ENCODE measurements around the gene PRXL2A. TPM values are rescaled to one million over a fixed set of nuclear protein-coding genes. Genes with fewer than 3 reads are reported as not detected.

Gene PRXL2A
- total and polyA plus RNA-seq, 10 of the 15 experiments (the other 5 are each of a cell fraction or from before 2014, with no cell fraction given) = 2.8 to 15.6 (median 11.1) TPM

GRCh38 chr10:80444646-80445319 is 36.4 kb downstream of the PRXL2A start (continued):
- TF ChIP-seq MTA2 (IDR thresholded peaks at IDR 0.05; ENCODE audit: low read depth) = 0 out of 2 replicates have a peak, but pooled peaks have one; percentile 16
- TF ChIP-seq STAT1 (conservative IDR thresholded peaks at IDR 0.05) = no peak
- no peak for TF ChIP-seq FOXK2 (IDR thresholded peaks at IDR 0.05)
- TF ChIP-seq EED (IDR thresholded peaks at IDR 0.05; ENCODE audit: low read depth) = no peak
- TF ChIP-seq PML (IDR thresholded peaks at IDR 0.05; ENCODE audit: low read length) = no peak
- TF ChIP-seq TCF7 (IDR thresholded peaks at IDR 0.05; ENCODE audit: borderline replicate concordance) = no peak; the same call in 1 of the 2 replicates
- TF ChIP-seq, protein P1, sequence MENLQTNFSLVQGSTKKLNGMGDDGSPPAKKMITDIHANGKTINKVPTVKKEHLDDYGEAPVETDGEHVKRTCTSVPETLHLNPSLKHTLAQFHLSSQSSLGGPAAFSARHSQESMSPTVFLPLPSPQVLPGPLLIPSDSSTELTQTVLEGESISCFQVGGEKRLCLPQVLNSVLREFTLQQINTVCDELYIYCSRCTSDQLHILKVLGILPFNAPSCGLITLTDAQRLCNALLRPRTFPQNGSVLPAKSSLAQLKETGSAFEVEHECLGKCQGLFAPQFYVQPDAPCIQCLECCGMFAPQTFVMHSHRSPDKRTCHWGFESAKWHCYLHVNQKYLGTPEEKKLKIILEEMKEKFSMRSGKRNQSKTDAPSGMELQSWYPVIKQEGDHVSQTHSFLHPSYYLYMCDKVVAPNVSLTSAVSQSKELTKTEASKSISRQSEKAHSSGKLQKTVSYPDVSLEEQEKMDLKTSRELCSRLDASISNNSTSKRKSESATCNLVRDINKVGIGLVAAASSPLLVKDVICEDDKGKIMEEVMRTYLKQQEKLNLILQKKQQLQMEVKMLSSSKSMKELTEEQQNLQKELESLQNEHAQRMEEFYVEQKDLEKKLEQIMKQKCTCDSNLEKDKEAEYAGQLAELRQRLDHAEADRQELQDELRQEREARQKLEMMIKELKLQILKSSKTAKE (IDR thresholded peaks at IDR 0.05; ENCODE audit: low read depth, poor library complexity, severe bottlenecking) = peak; percentile 43
- TF ChIP-seq SP1 (IDR thresholded peaks at IDR 0.05; ENCODE audit: low read depth, low read length) = no peak
- no peak for TF ChIP-seq ZNF274 (IDR thresholded peaks at IDR 0.05; ENCODE audit: insufficient read depth, insufficient read length)
- TF ChIP-seq, protein P2, sequence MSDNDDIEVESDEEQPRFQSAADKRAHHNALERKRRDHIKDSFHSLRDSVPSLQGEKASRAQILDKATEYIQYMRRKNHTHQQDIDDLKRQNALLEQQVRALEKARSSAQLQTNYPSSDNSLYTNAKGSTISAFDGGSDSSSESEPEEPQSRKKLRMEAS (IDR thresholded peaks at IDR 0.05; ENCODE audit: low read depth, low read length) = no peak
- TF ChIP-seq NBN (IDR thresholded peaks at IDR 0.05) = peak; percentile 50; the same call in 1 of the 2 replicates
- no peak for TF ChIP-seq PAX8 (IDR thresholded peaks at IDR 0.05)
- no peak for TF ChIP-seq RBBP5 (conservative IDR thresholded peaks at IDR 0.05)
- TF ChIP-seq, protein P3, sequence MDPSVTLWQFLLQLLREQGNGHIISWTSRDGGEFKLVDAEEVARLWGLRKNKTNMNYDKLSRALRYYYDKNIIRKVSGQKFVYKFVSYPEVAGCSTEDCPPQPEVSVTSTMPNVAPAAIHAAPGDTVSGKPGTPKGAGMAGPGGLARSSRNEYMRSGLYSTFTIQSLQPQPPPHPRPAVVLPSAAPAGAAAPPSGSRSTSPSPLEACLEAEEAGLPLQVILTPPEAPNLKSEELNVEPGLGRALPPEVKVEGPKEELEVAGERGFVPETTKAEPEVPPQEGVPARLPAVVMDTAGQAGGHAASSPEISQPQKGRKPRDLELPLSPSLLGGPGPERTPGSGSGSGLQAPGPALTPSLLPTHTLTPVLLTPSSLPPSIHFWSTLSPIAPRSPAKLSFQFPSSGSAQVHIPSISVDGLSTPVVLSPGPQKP (IDR thresholded peaks at IDR 0.05; ENCODE audit: low read depth, low read length) = no peak
- 0 out of 2 replicates have a peak, but pooled peaks have one; percentile 37 for TF ChIP-seq GATAD2B (conservative IDR thresholded peaks at IDR 0.05; ENCODE audit: low read depth)
- no peak for TF ChIP-seq EZH2 (IDR thresholded peaks at IDR 0.05; ENCODE audit: borderline replicate concordance, control insufficient read depth, low read depth, low read length)
- peak; percentile 24; the same call in 1 of the 2 replicates for TF ChIP-seq PKNOX1 (IDR thresholded peaks at IDR 0.05)
- no peak for TF ChIP-seq PAX5 (IDR thresholded peaks at IDR 0.05; ENCODE audit: borderline replicate concordance, low read depth, low read length)
- TF ChIP-seq NR2C2 (IDR thresholded peaks at IDR 0.05; ENCODE audit: borderline replicate concordance, control insufficient read depth, insufficient read length, low read depth) = no peak
- TF ChIP-seq SMAD1 (IDR thresholded peaks at IDR 0.05; ENCODE audit: low read depth, partially characterized antibody) = no peak
- TF ChIP-seq, protein P4, sequence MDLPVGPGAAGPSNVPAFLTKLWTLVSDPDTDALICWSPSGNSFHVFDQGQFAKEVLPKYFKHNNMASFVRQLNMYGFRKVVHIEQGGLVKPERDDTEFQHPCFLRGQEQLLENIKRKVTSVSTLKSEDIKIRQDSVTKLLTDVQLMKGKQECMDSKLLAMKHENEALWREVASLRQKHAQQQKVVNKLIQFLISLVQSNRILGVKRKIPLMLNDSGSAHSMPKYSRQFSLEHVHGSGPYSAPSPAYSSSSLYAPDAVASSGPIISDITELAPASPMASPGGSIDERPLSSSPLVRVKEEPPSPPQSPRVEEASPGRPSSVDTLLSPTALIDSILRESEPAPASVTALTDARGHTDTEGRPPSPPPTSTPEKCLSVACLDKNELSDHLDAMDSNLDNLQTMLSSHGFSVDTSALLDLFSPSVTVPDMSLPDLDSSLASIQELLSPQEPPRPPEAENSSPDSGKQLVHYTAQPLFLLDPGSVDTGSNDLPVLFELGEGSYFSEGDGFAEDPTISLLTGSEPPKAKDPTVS (IDR thresholded peaks at IDR 0.05; ENCODE audit: low read depth, low read length) = 0 out of 2 replicates have a peak, but pooled peaks have one; percentile 66
- TF ChIP-seq SREBF1 (IDR thresholded peaks at IDR 0.05; ENCODE audit: low read length) = no peak
- peak; percentile 90 to 99 (median 93) for TF ChIP-seq CTCF (IDR thresholded peaks at IDR 0.05 in 2 of 3, conservative IDR thresholded peaks at IDR 0.05 in 1 of 3; ENCODE audit: control insufficient read depth in 2 of 3, extremely low read depth in 1 of 3, insufficient read depth in 1 of 3, low read depth in 3 of 3, low read length in 3 of 3)
- TF ChIP-seq CREB1 (IDR thresholded peaks at IDR 0.05; ENCODE audit: low read depth) = 0 out of 2 replicates have a peak, but pooled peaks have one; percentile 22

Data from GM12878 (cell line).